Mesothelial cell of epicardium (in vitro differentiated cells): ENCODE measurements around the gene TMEM132D. TPM values are rescaled to one million over a fixed set of nuclear protein-coding genes. Genes with fewer than 3 reads are reported as not detected.

Source experiments
- DNase-seq, 2 experiments: peaks; one replicate each; pipeline ENCODE4 v3.0.0; 2021; ENCODE audit warnings: low spot score in 2 of 2; ENCODE audit not compliant: unreplicated experiment in 2 of 2
- H3K27ac Mint-ChIP-seq: 2 replicates; pipeline ENCODE4 v1.8.0; 2021; ENCODE audit warnings: mixed read lengths
- H3K27me3 Mint-ChIP-seq: 2 replicates; pipeline ENCODE4 v1.8.0; 2021; ENCODE audit warnings: low read depth, mixed read lengths
- H3K36me3 Mint-ChIP-seq: 2 replicates; pipeline ENCODE4 v1.8.0; 2021; ENCODE audit warnings: mixed read lengths
- H3K4me1 Mint-ChIP-seq: 2 replicates; pipeline ENCODE4 v1.8.0; 2021; ENCODE audit warnings: mixed read lengths
- H3K4me3 Mint-ChIP-seq: 2 replicates; pipeline ENCODE4 v1.8.0; 2021; ENCODE audit warnings: mild to moderate bottlenecking, moderate library complexity, mixed read lengths
- H3K9me3 Mint-ChIP-seq: 2 replicates; pipeline ENCODE4 v1.8.0; 2021; ENCODE audit warnings: mixed read lengths
- CTCF ChIP-seq: fragments of 200-600 bp; sonication (generic); IDR thresholded peaks from one replicate; pipeline ENCODE4 v1.5.0; 2021; ENCODE audit warnings: antibody characterized with exemption; ENCODE audit not compliant: unreplicated experiment
- total RNA-seq: library from RNA; stranded (reverse); gene quantifications from 3 replicates; pipeline ENCODE4 v1.2.1, GENCODE V29; 2021

TMEM132D gene
- total RNA-seq, 1 donor from 2014 or later: 0.07 TPM

GRCh38 chr12:129819391-129819790 lies 84.4 kb downstream of the TMEM132D start:
- DNase-seq: no peak
- Mint-ChIP-seq H3K4me1 (no peaks in the 10 kb centered on the region), H3K4me3 (no peak overlapping the region), H3K27ac (no peak overlapping the region), H3K9me3 (no peaks in the 10 kb centered on the region), H3K27me3 (peaks cover 2% of the 10 kb centered on the region), H3K36me3 (no peaks in the 10 kb centered on the region)
- no peak for TF ChIP-seq CTCF

GRCh38 chr12:129815846-129816245 lies 88.0 kb downstream of the TMEM132D start:
- no peak for TF ChIP-seq CTCF

GRCh38 chr12:129811963-129812362 lies 91.9 kb downstream of the TMEM132D start:
- Mint-ChIP-seq H3K27me3 (no peaks in the 10 kb centered on the region), H3K4me1 (no peaks in the 10 kb centered on the region), H3K36me3 (no peaks in the 10 kb centered on the region), H3K27ac (no peak overlapping the region), H3K9me3 (no peaks in the 10 kb centered on the region), H3K4me3 (no peak overlapping the region)
- TF ChIP-seq CTCF: no peak
- no peak for DNase-seq

More at GRCh38 chr12:129815846-129816245, 88.0 kb downstream of the TMEM132D start:
- Mint-ChIP-seq H3K4me1 (no peaks in the 10 kb centered on the region), H3K27me3 (no peaks in the 10 kb centered on the region), H3K4me3 (no peak overlapping the region), H3K27ac (no peak overlapping the region), H3K9me3 (no peaks in the 10 kb centered on the region), H3K36me3 (no peaks in the 10 kb centered on the region)
- DNase-seq: no peak

GRCh38 chr12:129807136-129807535 lies 96.7 kb downstream of the TMEM132D start:
- Mint-ChIP-seq H3K27me3 (no peaks in the 10 kb centered on the region), H3K4me1 (no peaks in the 10 kb centered on the region), H3K36me3 (no peaks in the 10 kb centered on the region), H3K9me3 (no peaks in the 10 kb centered on the region), H3K4me3 (no peak overlapping the region), H3K27ac (no peak overlapping the region)
- no peak for DNase-seq
- TF ChIP-seq CTCF: no peak

- Mint-ChIP-seq H3K9me3 (no peaks in the 10 kb centered on the region), H3K27ac (no peak overlapping the region), H3K27me3 (no peaks in the 10 kb centered on the region), H3K36me3 (no peaks in the 10 kb centered on the region), H3K4me1 (no peaks in the 10 kb centered on the region), H3K4me3 (no peak overlapping the region)
- DNase-seq: no peak
- TF ChIP-seq CTCF: no peak
Observed at GRCh38 chr12:129791396-129791795, 112.4 kb downstream of the TMEM132D start.

GRCh38 chr12:129790930-129791329 lies 112.9 kb downstream of the TMEM132D start:
- Mint-ChIP-seq H3K4me3 (no peak overlapping the region), H3K9me3 (peaks cover 2% of the 10 kb centered on the region), H3K27me3 (no peaks in the 10 kb centered on the region), H3K36me3 (no peaks in the 10 kb centered on the region), H3K4me1 (no peaks in the 10 kb centered on the region), H3K27ac (no peak overlapping the region)
- DNase-seq: no peak
- TF ChIP-seq CTCF: no peak
